HFF-Myc (cell line): Measurements from ENCODE around the gene MEIS3.
A peak's percentile ranks its signal among the peaks of the same experiment; 100 is the strongest.

ENCODE experiments used
- DNase-seq: peaks from one replicate; pipeline ENCODE4 v3.0.0-alpha.2; 2011; ENCODE audit warnings: low read depth; ENCODE audit errors: extremely low read depth
- H3K4me3 ChIP-seq: replicated peaks from 2 replicates; pipeline ENCODE4 v1.5.1; 2011; ENCODE audit warnings: low read depth, mild to moderate bottlenecking, control low read depth, low read length
- CTCF ChIP-seq: IDR thresholded peaks from 2 replicates; pipeline ENCODE4 v1.5.1; 2012; ENCODE audit warnings: mild to moderate bottlenecking, low read depth, low read length, control low read depth; ENCODE audit errors: missing control alignments

Gene MEIS3

GRCh38 chr19:47428177-47428894 lies 9.0 kb upstream of the MEIS3 start:
- no peak for TF ChIP-seq CTCF
- peak; percentile 88 for DNase-seq
- H3K4me3 ChIP-seq: peak overlapping the region; percentile 9; the same call in 1 of the 2 replicates

GRCh38 chr19:47427241-47428176 lies 8.2 kb upstream of the MEIS3 start:
- peak; percentile 92 for TF ChIP-seq CTCF
- DNase-seq: no peak
- peak overlapping the region; percentile 9; the same call in 1 of the 2 replicates for H3K4me3 ChIP-seq

GRCh38 chr19:47423203-47423882 lies 4.0 kb upstream of the MEIS3 start:
- TF ChIP-seq CTCF: no peak
- no peak for DNase-seq
- no peak overlapping the region for H3K4me3 ChIP-seq

GRCh38 chr19:47422417-47423163 lies 3.3 kb upstream of the MEIS3 start:
- no peak overlapping the region for H3K4me3 ChIP-seq
- no peak for TF ChIP-seq CTCF
- DNase-seq: no peak

- H3K4me3 ChIP-seq: no peak overlapping the region
- TF ChIP-seq CTCF: no peak
- no peak for DNase-seq
Measured at GRCh38 chr19:47421844-47422395, 2.6 kb upstream of the MEIS3 start.
